HepG2 (cell line): Measurements from ENCODE around the gene SNX9. TPM values are rescaled to one million over a fixed set of nuclear protein-coding genes. Genes with fewer than 3 reads are reported as not detected.

ENCODE experiments used
- ATAC-seq: fragments of 200-7000 bp; cut with Tn5 transposase; 3 replicates; pipeline ENCODE4 v1.9.1; 2020; ENCODE audit warnings: mild to moderate bottlenecking, moderate library complexity
- BruUV-seq: library from RNA; stranded (reverse); fragments of 400-500 nt; replicated peaks from 2 replicates; lab custom pipeline; 2021; lab: Mats Ljungman, UMichigan
- CTCF ChIA-PET: fragments of 300-600 bp; formaldehyde crosslinking; extraction: SDS; loops from one replicate; lab custom pipeline; 2021; ENCODE audit warnings: low total read pairs, inconsistent platforms, low intra/inter-chr PET ratio; lab: Yijun Ruan, JAX
- POLR2A ChIA-PET: fragments of 350-600 bp; sonication (Branson Sonifier 250); formaldehyde crosslinking; loops from one replicate; lab custom pipeline; 2020; ENCODE audit warnings: antibody characterized with exemption, inconsistent platforms; lab: Yijun Ruan, JAX
- DNase-seq: peaks from one replicate; pipeline ENCODE4 v3.0.0-alpha.2; 2015; ENCODE audit warnings: low spot score
- FAIRE-seq: peaks from 3 replicates; lab custom pipeline; 2011; peaks lifted over from hg19 to GRCh38; lab: Jason Lieb, UNC
- H2AFZ ChIP-seq: one replicate; pipeline ENCODE4 v1.6.1; 2011; ENCODE audit warnings: low read length, inconsistent platforms
- H3K27ac ChIP-seq: fragments of 300-600 bp; 3 replicates; pipeline ENCODE4 v1.8.0; 2011; ENCODE audit warnings: mixed run types, mild to moderate bottlenecking, mixed read lengths, low read length, inconsistent platforms; ENCODE audit not compliant: insufficient read depth; ENCODE audit errors: extremely low read length
- H3K27me3 ChIP-seq, 2 experiments: fragments of 200-600 bp in 1 of 2; 2 replicates in 1 of 2; 3 replicates in 1 of 2; pipeline versions ENCODE4 v1.6.0 to v1.8.0; 2011; ENCODE audit warnings: low read length in 2 of 2, mild to moderate bottlenecking in 2 of 2, moderate library complexity in 2 of 2, inconsistent platforms in 1 of 2; ENCODE audit not compliant: insufficient read depth in 2 of 2, control insufficient read depth in 1 of 2
- H3K36me3 ChIP-seq, 2 experiments: fragments of 200-600 bp in 1 of 2; replicated peaks in 1 of 2; 2 replicates in 1 of 2; 3 replicates in 1 of 2; pipeline versions ENCODE4 v1.5.1 to v1.8.0; 2011; ENCODE audit warnings: low read length in 2 of 2, inconsistent platforms in 1 of 2; ENCODE audit not compliant: insufficient read depth in 2 of 2, control insufficient read depth in 1 of 2
- H3K4me1 ChIP-seq: 2 replicates; pipeline ENCODE4 v1.5.1; 2012; ENCODE audit warnings: low read length, inconsistent platforms; ENCODE audit not compliant: insufficient read depth
- H3K4me2 ChIP-seq: 2 replicates; pipeline ENCODE4 v1.6.0; 2011; ENCODE audit warnings: low read depth, low read length, inconsistent platforms
- H3K4me3 ChIP-seq, 3 experiments: fragments of 200-600 bp in 1 of 3; sonication (generic), shearing (Covaris generic) in 1 of 3; replicated peaks in 1 of 3; 2 replicates each; pipeline ENCODE4 v1.5.1; 2011 to 2016; ENCODE audit warnings: low read length in 3 of 3, inconsistent platforms in 2 of 3, low read depth in 2 of 3, mild to moderate bottlenecking in 2 of 3, control low read depth in 1 of 3, mixed read lengths in 1 of 3; ENCODE audit not compliant: insufficient read depth in 1 of 3
- H3K79me2 ChIP-seq: one replicate; pipeline ENCODE4 v1.6.1; 2011; ENCODE audit warnings: low read length, inconsistent platforms; ENCODE audit not compliant: insufficient read depth
- H3K9ac ChIP-seq: 2 replicates; pipeline ENCODE4 v1.6.0; 2011; ENCODE audit warnings: mild to moderate bottlenecking, low read depth, low read length, inconsistent platforms; ENCODE audit not compliant: insufficient read depth
- H3K9me3 ChIP-seq: 2 replicates; pipeline ENCODE4 v1.5.1; 2012; ENCODE audit warnings: mild to moderate bottlenecking, low read length
- H4K20me1 ChIP-seq: 2 replicates; pipeline ENCODE4 v1.6.0; 2011; ENCODE audit warnings: inconsistent platforms, mild to moderate bottlenecking, low read length, moderate library complexity; ENCODE audit not compliant: insufficient read depth
- ATAD3A ChIP-seq: sonication (generic); formaldehyde crosslinking; IDR thresholded peaks from 2 replicates; pipeline ENCODE4 v1.4.0; 2020; ENCODE audit warnings: missing genetic modification reagents
- EEA1 ChIP-seq: sonication (generic); formaldehyde crosslinking; IDR thresholded peaks from 2 replicates; pipeline ENCODE4 v1.5.1; 2020; ENCODE audit warnings: mild to moderate bottlenecking, missing genetic modification reagents, borderline replicate concordance
- EP300 ChIP-seq, 3 experiments: sonication (generic) in 1 of 3; formaldehyde crosslinking in 1 of 3; IDR thresholded peaks; 2 replicates each; pipeline versions ENCODE4 v1.5.1 to v1.6.1; 2011 to 2020; ENCODE audit warnings: low read depth in 2 of 3, low read length in 2 of 3, borderline replicate concordance in 1 of 3, improper control_type of control experiment in 1 of 3, mild to moderate bottlenecking in 1 of 3, missing genetic modification reagents in 1 of 3, moderate library complexity in 1 of 3
- FOXA1 ChIP-seq, 2 experiments: fragments of 450-650 bp in 1 of 2; sonication (generic) in 1 of 2; formaldehyde crosslinking in 1 of 2; IDR thresholded peaks; 2 replicates each; pipeline versions ENCODE4 v1.4.0 to v1.6.1; 2016 to 2020; ENCODE audit warnings: missing genetic modification reagents in 1 of 2
- KDM2A ChIP-seq: sonication (generic); formaldehyde crosslinking; IDR thresholded peaks from 2 replicates; pipeline ENCODE4 v1.4.0; 2020; ENCODE audit warnings: low read depth, missing genetic modification reagents, borderline replicate concordance
- MAFF ChIP-seq: IDR thresholded peaks from 2 replicates; pipeline ENCODE4 v1.6.1; 2011; ENCODE audit warnings: low read depth, low read length, improper control_type of control experiment
- NFIC ChIP-seq: IDR thresholded peaks from 2 replicates; pipeline ENCODE4 v1.6.1; 2012; ENCODE audit warnings: mild to moderate bottlenecking, low read length, inconsistent platforms
- PHF8 ChIP-seq: sonication (generic); formaldehyde crosslinking; IDR thresholded peaks from 2 replicates; pipeline ENCODE4 v1.5.0; 2020; ENCODE audit warnings: missing genetic modification reagents
- SNAPC2 ChIP-seq: sonication (generic); formaldehyde crosslinking; IDR thresholded peaks from 2 replicates; pipeline ENCODE4 v1.8.1; 2022; ENCODE audit warnings: mild to moderate bottlenecking, missing genetic modification reagents
- SOX6 ChIP-seq, 2 experiments: fragments of 450-650 bp in 1 of 2; sonication (generic) in 1 of 2; formaldehyde crosslinking in 1 of 2; IDR thresholded peaks; 2 replicates each; pipeline versions ENCODE4 v1.4.0 to v1.6.1; 2017 to 2020; ENCODE audit warnings: antibody characterized with exemption in 1 of 2, mild to moderate bottlenecking in 1 of 2, missing genetic modification reagents in 1 of 2
- THAP8 ChIP-seq: sonication (generic); formaldehyde crosslinking; IDR thresholded peaks from 2 replicates; pipeline ENCODE4 v1.5.1; 2020; ENCODE audit warnings: missing genetic modification reagents, mild to moderate bottlenecking, borderline replicate concordance
- TOE1 ChIP-seq: sonication (generic); formaldehyde crosslinking; IDR thresholded peaks from 2 replicates; pipeline ENCODE4 v1.4.0; 2020; ENCODE audit warnings: mild to moderate bottlenecking, missing genetic modification reagents
- ZFY ChIP-seq: sonication (generic); formaldehyde crosslinking; IDR thresholded peaks from 2 replicates; pipeline ENCODE4 v1.4.0; 2020; ENCODE audit warnings: missing genetic modification reagents
- ZNF414 ChIP-seq: sonication (generic); formaldehyde crosslinking; IDR thresholded peaks from 2 replicates; pipeline ENCODE4 v1.5.0; 2020; ENCODE audit warnings: missing genetic modification reagents
- ZNF777 ChIP-seq: sonication (generic); formaldehyde crosslinking; IDR thresholded peaks from 2 replicates; pipeline ENCODE4 v1.4.0; 2020; ENCODE audit warnings: missing genetic modification reagents
- WGBS: methylation state at CpG from one replicate; pipeline ENCODE4 v1.1.6; 2017; ENCODE audit warnings: low lambda C conversion rate; 5-methylcytosine and 5-hydroxymethylcytosine counted together
- in situ Hi-C: cut with HindIII; loops from 2 replicates; pipeline ENCODE4 v1.10.0; 2017; ENCODE audit warnings: low pct_unique_long_range_greater_than_20kb; ENCODE audit not compliant: extremely low pct_ligation_motif_present
- intact Hi-C: fragments of 100-400 bp; cut with micrococcal nuclease; formaldehyde crosslinking; loops from one replicate; pipeline ENCODE4 v1.10.0; 2022; ENCODE audit not compliant: unreplicated experiment
- polyA plus RNA-seq, 8 experiments: library from polyadenylated mRNA; depleted of rRNA in 3 of 8; stranded (reverse) in 7 of 8; unstranded in 1 of 8; fragments of >200 nt; fragmentation: Illumina TruSeq in 4 of 8; extraction: Trizol in 4 of 8; gene quantifications; 2 replicates each; pipeline versions ENCODE4 v1.2.1 to v1.2.3, GENCODE V29; 2011 to 2016; ENCODE audit warnings: low read depth in 4 of 8, missing spikeins in 1 of 8, mixed read lengths in 1 of 8; ENCODE audit not compliant: insufficient read depth in 1 of 8
- total RNA-seq, 5 experiments: library from RNA; depleted of rRNA; stranded (reverse); fragments of >200 nt; fragmentation: Illumina TruSeq; extraction: Trizol; gene quantifications; 2 replicates each; pipeline ENCODE4 v1.2.3, GENCODE V29; 2016; ENCODE audit warnings: low read depth in 1 of 5
- TF ChIP-seq, protein P1 (sequence below): sonication (generic); formaldehyde crosslinking; conservative IDR thresholded peaks from 2 replicates; pipeline ENCODE4 v1.8.1; 2023; ENCODE audit warnings: missing genetic modification reagents
- TF ChIP-seq, protein P2 (sequence below): sonication (generic); formaldehyde crosslinking; IDR thresholded peaks from 2 replicates; pipeline ENCODE4 v1.5.1; 2020; ENCODE audit warnings: missing genetic modification reagents, mild to moderate bottlenecking, borderline replicate concordance
- TF ChIP-seq, protein P3 (sequence below): sonication (generic); formaldehyde crosslinking; IDR thresholded peaks from 2 replicates; pipeline ENCODE4 v1.4.0; 2020; ENCODE audit warnings: mild to moderate bottlenecking, missing genetic modification reagents

SNX9 gene
- total and polyA plus RNA-seq, 2 of the 13 experiments (the other 11 are each of a cell fraction or from before 2014, with no cell fraction given): 21.9 to 36.0 TPM

DNA sequence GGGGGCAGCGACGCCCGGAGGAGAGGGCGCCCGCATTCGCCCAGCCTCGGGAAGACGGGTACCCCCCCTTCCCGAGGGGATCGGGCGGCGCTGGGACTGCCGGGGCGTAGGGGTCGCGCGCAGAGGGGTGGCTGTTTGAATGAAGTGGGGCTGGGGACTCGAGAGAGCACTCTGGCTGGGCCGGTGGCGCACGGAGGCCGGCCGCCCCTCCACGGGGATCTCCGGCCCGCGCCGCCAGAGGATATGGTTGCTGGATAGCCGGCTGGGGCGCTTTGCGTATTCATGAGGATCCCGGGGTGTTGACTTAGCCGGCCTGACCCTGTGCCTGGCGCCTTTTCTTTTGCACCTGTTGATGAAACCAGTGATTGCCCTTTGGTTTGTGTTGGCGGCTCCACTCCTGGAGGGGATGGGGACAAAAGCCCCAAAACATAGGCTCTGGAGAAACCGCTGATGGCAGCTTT lies 159.1 kb downstream of the SNX9 start:
- Histone ChIP-seq H3K4me2 (peak overlapping the region; percentile 95), H3K9me3 (no peaks in the 10 kb centered on the region), H3K27me3 (peaks cover 4% of the 10 kb centered on the region in 2 experiments; a peak in 3 of 5 replicates), H3K9ac (peak overlapping the region; percentile 97), H3K4me1 (peaks cover 82% of the 10 kb centered on the region), H4K20me1 (no peaks in the 10 kb centered on the region), H3K79me2 (peaks cover 45% of the 10 kb centered on the region), H3K27ac (peak overlapping the region; percentile 96), H2AFZ (no peak overlapping the region), H3K36me3 (no peaks in the 10 kb centered on the region; a peak in 1 of 5 replicates), H3K4me3 (peak overlapping the region; percentile 70 to 88 (median 77))
- WGBS: 0% methylated on average over 7 of the region's 36 CpGs
- peak; percentile 12 for ATAC-seq
- DNase-seq: peak; percentile 62
- intact Hi-C loops: no loop called here
- POLR2A ChIA-PET: interaction anchor here (0.6 to 16.1 kb wide), 10 partner anchors 11 to 93 kb away, joined by 3 to 345 read pairs (median 8); no protein-coding TSS in a partner anchor
- in situ Hi-C loops: loop anchor here (5.0 kb wide), 1 partner anchor 90 kb away; no protein-coding TSS in a partner anchor
- CTCF ChIA-PET: interaction anchor here (2.9 kb wide), 1 partner anchor 90 kb away, joined by 19 read pairs; no protein-coding TSS in a partner anchor
- BruUV-seq: no TSS peak
- no peak for FAIRE-seq
- TF ChIP-seq ZNF777 (peak; percentile 8; the same call in 1 of the 2 replicates), ZNF414 (CRISPR knock-in tag) (peak; percentile 95; the same call in 1 of the 2 replicates), FOXA1 (IDR thresholded peaks at IDR 0.05) (no peak), FOXA1 (CRISPR knock-in tag; IDR thresholded peaks at IDR 0.05) (peak; percentile 87), NFIC (no peak), TOE1 (CRISPR knock-in tag) (no peak), PHF8 (CRISPR knock-in tag) (0 out of 2 replicates have a peak, but pooled peaks have one; percentile 49), THAP8 (0 out of 2 replicates have a peak, but pooled peaks have one; percentile 56), EEA1 (CRISPR knock-in tag) (peak; percentile 26; the same call in 1 of the 2 replicates), ZFY (peak; percentile 65; the same call in 1 of the 2 replicates), MAFF (no peak), ATAD3A (CRISPR knock-in tag) (no peak), SOX6 (IDR thresholded peaks at IDR 0.05) (no peak), SOX6 (CRISPR knock-in tag; IDR thresholded peaks at IDR 0.05) (no peak; the same call in 1 of the 2 replicates), EP300 (IDR thresholded peaks at IDR 0.05; ENCODE audit: low read depth in 2 of 2, low read length in 2 of 2) (0 out of 4 replicates have a peak, but pooled peaks of 1 of the 2 experiments have one; percentile 18), EP300 (CRISPR knock-in tag; IDR thresholded peaks at IDR 0.05; ENCODE audit: borderline replicate concordance) (no peak), KDM2A (CRISPR knock-in tag) (0 out of 2 replicates have a peak, but pooled peaks have one; percentile 14), SNAPC2 (CRISPR knock-in tag) (no peak)
- TF ChIP-seq, protein P1, sequence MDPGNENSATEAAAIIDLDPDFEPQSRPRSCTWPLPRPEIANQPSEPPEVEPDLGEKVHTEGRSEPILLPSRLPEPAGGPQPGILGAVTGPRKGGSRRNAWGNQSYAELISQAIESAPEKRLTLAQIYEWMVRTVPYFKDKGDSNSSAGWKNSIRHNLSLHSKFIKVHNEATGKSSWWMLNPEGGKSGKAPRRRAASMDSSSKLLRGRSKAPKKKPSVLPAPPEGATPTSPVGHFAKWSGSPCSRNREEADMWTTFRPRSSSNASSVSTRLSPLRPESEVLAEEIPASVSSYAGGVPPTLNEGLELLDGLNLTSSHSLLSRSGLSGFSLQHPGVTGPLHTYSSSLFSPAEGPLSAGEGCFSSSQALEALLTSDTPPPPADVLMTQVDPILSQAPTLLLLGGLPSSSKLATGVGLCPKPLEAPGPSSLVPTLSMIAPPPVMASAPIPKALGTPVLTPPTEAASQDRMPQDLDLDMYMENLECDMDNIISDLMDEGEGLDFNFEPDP (CRISPR knock-in tag): 0 out of 2 replicates have a peak, but pooled peaks have one; percentile 57
- TF ChIP-seq, protein P2, sequence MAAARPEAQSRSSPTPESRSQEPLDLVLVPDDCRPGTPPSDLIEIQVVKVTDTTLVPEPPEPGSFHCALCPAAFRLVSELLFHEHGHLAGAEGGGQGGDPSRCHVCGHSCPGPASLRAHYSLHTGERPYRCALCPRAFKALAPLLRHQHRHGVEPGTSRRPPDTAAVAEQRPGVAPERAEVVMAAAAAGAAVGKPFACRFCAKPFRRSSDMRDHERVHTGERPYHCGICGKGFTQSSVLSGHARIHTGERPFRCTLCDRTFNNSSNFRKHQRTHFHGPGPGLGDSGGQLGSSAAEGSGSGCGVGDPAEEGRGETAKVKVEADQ: 0 out of 2 replicates have a peak, but pooled peaks have one; percentile 12
- TF ChIP-seq, protein P3, sequence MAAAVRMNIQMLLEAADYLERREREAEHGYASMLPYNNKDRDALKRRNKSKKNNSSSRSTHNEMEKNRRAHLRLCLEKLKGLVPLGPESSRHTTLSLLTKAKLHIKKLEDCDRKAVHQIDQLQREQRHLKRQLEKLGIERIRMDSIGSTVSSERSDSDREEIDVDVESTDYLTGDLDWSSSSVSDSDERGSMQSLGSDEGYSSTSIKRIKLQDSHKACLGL: peak; percentile 68; the same call in 1 of the 2 replicates
